ENCODE measurements around the gene EPN3. TPM values are rescaled to one million over a fixed set of nuclear protein-coding genes. Genes with fewer than 3 reads are reported as not detected.

Gene EPN3
- total RNA-seq, 1 experiment from 2014 or later, result 17.8 TPM

DNA sequence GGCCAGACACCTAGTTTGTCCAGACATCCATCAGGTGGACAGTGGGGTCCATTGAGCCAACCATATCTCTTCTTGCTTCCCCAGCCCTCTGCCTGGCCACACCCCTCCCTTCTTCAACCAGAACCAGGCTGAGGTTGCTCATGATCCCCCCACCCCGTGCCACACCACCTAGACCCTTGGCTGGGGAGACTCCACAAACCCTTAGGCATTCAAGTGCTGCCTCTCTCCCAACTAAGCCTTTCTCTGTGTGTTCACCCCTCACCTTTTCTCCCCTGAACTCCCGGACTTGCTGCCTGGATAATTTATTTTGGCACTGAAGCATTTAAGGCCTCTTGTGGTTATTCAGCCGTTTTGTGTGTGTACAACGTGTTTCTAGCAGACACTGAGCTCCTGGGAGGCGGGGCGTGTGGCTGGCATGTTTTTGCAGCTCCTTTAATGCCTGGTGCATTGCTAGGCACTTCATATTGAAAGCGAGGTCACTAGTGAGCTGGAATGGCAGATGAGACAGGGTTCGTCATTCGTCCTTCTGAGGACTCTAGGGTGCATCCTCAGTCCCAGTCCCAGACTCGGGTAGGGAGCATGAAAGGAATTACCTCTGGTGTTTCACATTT lies 56.7 kb downstream of the EPN3 start:
- no peak for TF ChIP-seq ELF1 (IDR thresholded peaks at IDR 0.05; ENCODE audit: borderline replicate concordance, low read depth)
- Histone ChIP-seq H3K9me2 (ENCODE audit: insufficient read depth) (no peaks in the 10 kb centered on the region), H3K27ac (ENCODE audit: low read depth, low read length) (no peak overlapping the region), H3K9me3 (ENCODE audit: control insufficient read depth in 1 of 2, insufficient read depth in 1 of 2, low read depth in 1 of 2, low read length in 2 of 2) (no peaks in the 10 kb centered on the region), H3K9ac (ENCODE audit: low read length) (no peak overlapping the region), H3K36me3 (ENCODE audit: control insufficient read depth in 1 of 2, insufficient read depth in 2 of 2, low read length in 2 of 2) (no peaks in the 10 kb centered on the region), H3K79me2 (ENCODE audit: insufficient read depth, low read length) (no peaks in the 10 kb centered on the region), H2AFZ (ENCODE audit: low read depth, low read length, poor library complexity, severe bottlenecking) (no peak overlapping the region), H3K4me2 (ENCODE audit: low read length) (no peak overlapping the region), H3K4me3 (replicated peaks in 1 of 2; ENCODE audit: low read depth in 1 of 2, low read length in 2 of 2) (no peak overlapping the region), H3K4me1 (ENCODE audit: control insufficient read depth in 1 of 2, insufficient read depth in 2 of 2, low read length in 2 of 2) (no peaks in the 10 kb centered on the region), H4K20me1 (ENCODE audit: insufficient read depth) (no peaks in the 10 kb centered on the region), H3K27me3 (ENCODE audit: insufficient read depth, low read length) (no peaks in the 10 kb centered on the region)
- intact Hi-C loops (cut with micrococcal nuclease), result no loop called here
- CTCF ChIA-PET, result no interaction called here
- POLR2A ChIA-PET, result no interaction called here
- BruUV-seq (replicated peaks), result no TSS peak
- no peak for DNase-seq (ENCODE audit: low read depth, low spot score)
- RAD21 ChIA-PET (ENCODE audit: low non-redundant PET in 1 of 2, low total read pairs in 2 of 2, uncharacterized antibody in 2 of 2, unreplicated experiment in 2 of 2), result no interaction called here
- ATAC-seq, result no peak

DNA sequence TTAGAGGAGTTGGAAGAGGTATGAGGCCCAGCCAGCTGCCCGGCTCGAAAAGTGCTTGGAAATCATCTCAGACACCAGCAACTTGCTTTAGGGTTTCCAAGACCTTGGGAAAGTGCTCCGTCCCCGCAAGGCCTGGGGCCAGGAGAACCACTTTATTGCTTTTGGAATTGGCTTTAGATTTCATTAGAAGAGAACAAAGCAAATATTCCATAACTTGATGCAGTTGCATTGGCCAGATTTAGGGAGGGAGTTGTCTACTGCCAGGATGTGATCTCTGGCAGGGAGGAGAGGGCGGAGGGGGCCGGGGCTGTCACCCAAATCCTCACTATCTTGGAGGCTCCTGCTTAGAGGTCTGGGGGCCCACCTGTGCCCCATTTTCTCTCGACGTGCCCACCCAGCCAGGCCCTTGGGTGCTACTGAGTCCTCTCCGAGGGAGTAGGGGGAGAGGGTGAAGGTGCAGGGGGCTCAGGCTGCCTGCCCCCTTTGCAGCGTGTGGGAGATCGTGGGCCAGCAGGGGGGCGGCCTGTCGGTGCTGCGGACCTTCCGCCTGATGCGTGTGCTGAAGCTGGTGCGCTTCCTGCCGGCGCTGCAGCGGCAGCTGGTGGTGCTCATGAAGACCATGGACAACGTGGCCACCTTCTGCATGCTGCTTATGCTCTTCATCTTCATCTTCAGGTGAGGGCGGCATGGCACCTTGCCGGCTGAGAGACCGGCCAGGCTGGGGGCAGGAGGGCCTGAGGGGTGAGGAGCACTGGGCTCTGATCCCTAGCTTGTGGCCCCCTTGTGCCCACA lies 58.6 kb downstream of the EPN3 start:
- H3K9ac ChIP-seq (ENCODE audit: low read length), result no peak overlapping the region
- no peaks in the 10 kb centered on the region for H3K9me3 ChIP-seq (ENCODE audit: control insufficient read depth in 1 of 2, insufficient read depth in 1 of 2, low read depth in 1 of 2, low read length in 2 of 2)
- CTCF ChIA-PET, result no interaction called here
- DNase-seq (ENCODE audit: low read depth, low spot score), result no peak
- no TSS peak for BruUV-seq (replicated peaks)
- H3K4me2 ChIP-seq (ENCODE audit: low read length), result no peak overlapping the region
- POLR2A ChIA-PET, result no interaction called here
- no peaks in the 10 kb centered on the region for H4K20me1 ChIP-seq (ENCODE audit: insufficient read depth)
- H3K36me3 ChIP-seq (ENCODE audit: control insufficient read depth in 1 of 2, insufficient read depth in 2 of 2, low read length in 2 of 2), result no peaks in the 10 kb centered on the region
- no peak overlapping the region for H2AFZ ChIP-seq (ENCODE audit: low read depth, low read length, poor library complexity, severe bottlenecking)
- no peak overlapping the region; the same call in 1 of the 2 replicates for H3K27ac ChIP-seq (ENCODE audit: low read depth, low read length)
- H3K9me2 ChIP-seq (ENCODE audit: insufficient read depth), result no peaks in the 10 kb centered on the region
- intact Hi-C loops (cut with micrococcal nuclease), result no loop called here
- H3K27me3 ChIP-seq (ENCODE audit: insufficient read depth, low read length), result no peaks in the 10 kb centered on the region
- H3K79me2 ChIP-seq (ENCODE audit: insufficient read depth, low read length), result no peaks in the 10 kb centered on the region
- H3K4me3 ChIP-seq (replicated peaks in 1 of 2; ENCODE audit: low read depth in 1 of 2, low read length in 2 of 2), result no peak overlapping the region
- no peaks in the 10 kb centered on the region for H3K4me1 ChIP-seq (ENCODE audit: control insufficient read depth in 1 of 2, insufficient read depth in 2 of 2, low read length in 2 of 2)
- no peak for ATAC-seq
- RAD21 ChIA-PET (ENCODE audit: low non-redundant PET in 1 of 2, low total read pairs in 2 of 2, uncharacterized antibody in 2 of 2, unreplicated experiment in 2 of 2), result no interaction called here
- TF ChIP-seq SRF (IDR thresholded peaks at IDR 0.05; ENCODE audit: low read depth), result no peak
- no peak for TF ChIP-seq YY1 (IDR thresholded peaks at IDR 0.05; ENCODE audit: extremely low read depth, insufficient replicate concordance, low read depth, low read length)
- no peak for TF ChIP-seq POLR2AphosphoS5 (IDR thresholded peaks at IDR 0.05; ENCODE audit: low read depth, low read length)
- no peak for TF ChIP-seq POLR2A (IDR thresholded peaks at IDR 0.05; ENCODE audit: borderline replicate concordance, extremely low read depth, insufficient read depth, insufficient read length)
- TF ChIP-seq ELF1 (IDR thresholded peaks at IDR 0.05; ENCODE audit: borderline replicate concordance, low read depth), result no peak
- TF ChIP-seq RAD21 (IDR thresholded peaks at IDR 0.05; ENCODE audit: low read depth), result no peak
- TF ChIP-seq EZH2phosphoT487 (IDR thresholded peaks at IDR 0.05; ENCODE audit: borderline replicate concordance), result no peak
- no peak for TF ChIP-seq CEBPB (IDR thresholded peaks at IDR 0.05; ENCODE audit: low read depth)
- TF ChIP-seq ZNF274 (IDR thresholded peaks at IDR 0.05; ENCODE audit: low read depth, low read length), result no peak
- TF ChIP-seq, protein P1, sequence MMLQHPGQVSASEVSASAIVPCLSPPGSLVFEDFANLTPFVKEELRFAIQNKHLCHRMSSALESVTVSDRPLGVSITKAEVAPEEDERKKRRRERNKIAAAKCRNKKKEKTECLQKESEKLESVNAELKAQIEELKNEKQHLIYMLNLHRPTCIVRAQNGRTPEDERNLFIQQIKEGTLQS (IDR thresholded peaks at IDR 0.05), result no peak
- TF ChIP-seq EGR1 (IDR thresholded peaks at IDR 0.05; ENCODE audit: low read depth), result no peak
- TF ChIP-seq JUND (IDR thresholded peaks at IDR 0.05), result no peak
- no peak for TF ChIP-seq CBX3 (IDR thresholded peaks at IDR 0.05; ENCODE audit: low read depth)
- TF ChIP-seq, protein P2, sequence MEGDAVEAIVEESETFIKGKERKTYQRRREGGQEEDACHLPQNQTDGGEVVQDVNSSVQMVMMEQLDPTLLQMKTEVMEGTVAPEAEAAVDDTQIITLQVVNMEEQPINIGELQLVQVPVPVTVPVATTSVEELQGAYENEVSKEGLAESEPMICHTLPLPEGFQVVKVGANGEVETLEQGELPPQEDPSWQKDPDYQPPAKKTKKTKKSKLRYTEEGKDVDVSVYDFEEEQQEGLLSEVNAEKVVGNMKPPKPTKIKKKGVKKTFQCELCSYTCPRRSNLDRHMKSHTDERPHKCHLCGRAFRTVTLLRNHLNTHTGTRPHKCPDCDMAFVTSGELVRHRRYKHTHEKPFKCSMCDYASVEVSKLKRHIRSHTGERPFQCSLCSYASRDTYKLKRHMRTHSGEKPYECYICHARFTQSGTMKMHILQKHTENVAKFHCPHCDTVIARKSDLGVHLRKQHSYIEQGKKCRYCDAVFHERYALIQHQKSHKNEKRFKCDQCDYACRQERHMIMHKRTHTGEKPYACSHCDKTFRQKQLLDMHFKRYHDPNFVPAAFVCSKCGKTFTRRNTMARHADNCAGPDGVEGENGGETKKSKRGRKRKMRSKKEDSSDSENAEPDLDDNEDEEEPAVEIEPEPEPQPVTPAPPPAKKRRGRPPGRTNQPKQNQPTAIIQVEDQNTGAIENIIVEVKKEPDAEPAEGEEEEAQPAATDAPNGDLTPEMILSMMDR (IDR thresholded peaks at IDR 0.05 in 2 of 3, conservative IDR thresholded peaks at IDR 0.05 in 1 of 3; ENCODE audit: borderline replicate concordance in 1 of 3, insufficient read depth in 1 of 3, low read depth in 2 of 3, low read length in 2 of 3), result no peak
- TF ChIP-seq, protein P3, sequence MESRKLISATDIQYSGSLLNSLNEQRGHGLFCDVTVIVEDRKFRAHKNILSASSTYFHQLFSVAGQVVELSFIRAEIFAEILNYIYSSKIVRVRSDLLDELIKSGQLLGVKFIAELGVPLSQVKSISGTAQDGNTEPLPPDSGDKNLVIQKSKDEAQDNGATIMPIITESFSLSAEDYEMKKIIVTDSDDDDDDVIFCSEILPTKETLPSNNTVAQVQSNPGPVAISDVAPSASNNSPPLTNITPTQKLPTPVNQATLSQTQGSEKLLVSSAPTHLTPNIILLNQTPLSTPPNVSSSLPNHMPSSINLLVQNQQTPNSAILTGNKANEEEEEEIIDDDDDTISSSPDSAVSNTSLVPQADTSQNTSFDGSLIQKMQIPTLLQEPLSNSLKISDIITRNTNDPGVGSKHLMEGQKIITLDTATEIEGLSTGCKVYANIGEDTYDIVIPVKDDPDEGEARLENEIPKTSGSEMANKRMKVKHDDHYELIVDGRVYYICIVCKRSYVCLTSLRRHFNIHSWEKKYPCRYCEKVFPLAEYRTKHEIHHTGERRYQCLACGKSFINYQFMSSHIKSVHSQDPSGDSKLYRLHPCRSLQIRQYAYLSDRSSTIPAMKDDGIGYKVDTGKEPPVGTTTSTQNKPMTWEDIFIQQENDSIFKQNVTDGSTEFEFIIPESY (IDR thresholded peaks at IDR 0.05; ENCODE audit: extremely low read depth, insufficient replicate concordance, low read length), result no peak
